Stimulated activated naive CD8-positive, alpha-beta T cell treated with anti-CD3 and anti-CD28 coated beads, Interleukin-15, Interleukin-2, amounts not matched to agents 100 ng/mL and 50 ng/mL, for 24 hours (primary cell): ENCODE data around the gene SLC22A4.

Experiments used
- H3K27ac Mint-ChIP-seq: one replicate; pipeline ENCODE4 v1.8.0; 2021; ENCODE audit warnings: mild to moderate bottlenecking, mixed read lengths
- H3K27me3 Mint-ChIP-seq: one replicate; pipeline ENCODE4 v1.8.0; 2021; ENCODE audit warnings: mixed read lengths
- H3K36me3 Mint-ChIP-seq: one replicate; pipeline ENCODE4 v1.8.0; 2021; ENCODE audit warnings: low read depth, mixed read lengths
- H3K4me1 Mint-ChIP-seq: one replicate; pipeline ENCODE4 v1.8.0; 2021; ENCODE audit warnings: low read depth, mixed read lengths
- H3K4me3 Mint-ChIP-seq: one replicate; pipeline ENCODE4 v1.8.0; 2021; ENCODE audit warnings: mild to moderate bottlenecking, mixed read lengths
- H3K9me3 Mint-ChIP-seq: one replicate; pipeline ENCODE4 v1.8.0; 2021; ENCODE audit warnings: mixed read lengths

SLC22A4 gene

DNA sequence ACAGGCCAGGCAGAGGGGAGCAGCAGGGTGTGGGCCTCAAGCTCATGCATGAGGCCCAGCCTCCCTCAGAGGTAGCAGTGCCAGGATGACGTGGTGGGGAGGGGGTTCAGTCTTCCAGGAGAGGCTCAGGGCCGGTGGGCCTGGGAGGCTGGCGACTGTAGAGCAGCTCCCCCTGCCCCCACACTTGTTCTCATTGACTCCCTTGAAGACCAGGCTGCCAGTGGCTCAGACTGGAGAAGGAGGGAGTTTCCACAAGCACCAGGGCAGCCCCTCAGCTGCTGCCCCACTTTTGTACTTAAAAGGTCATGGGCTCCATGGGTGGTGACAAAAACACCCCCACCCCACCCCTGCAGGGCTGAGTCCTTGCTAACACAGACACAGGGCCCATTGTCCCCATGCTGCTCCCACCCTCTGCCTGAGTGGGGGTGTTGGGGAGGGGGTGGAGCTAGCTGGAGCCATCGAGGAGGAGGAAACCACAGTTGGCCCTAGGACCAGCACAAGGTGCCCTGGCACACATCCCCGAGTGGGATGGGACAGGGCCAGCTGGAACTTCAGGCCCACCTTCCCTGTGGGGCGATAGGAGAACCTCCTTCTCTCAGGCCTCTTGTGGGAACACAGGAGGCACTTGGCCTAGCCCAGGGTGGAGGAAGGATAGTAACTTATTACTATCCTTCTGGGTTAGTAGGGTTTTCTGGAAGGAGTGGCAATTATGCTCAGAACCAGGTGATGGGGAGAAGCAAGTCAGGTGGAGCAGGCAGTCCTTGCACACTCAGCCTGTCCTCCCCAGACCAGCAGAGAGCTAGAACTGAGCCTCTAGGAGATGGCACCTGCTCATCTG lies 26.0 kb upstream of the SLC22A4 start:
- Mint-ChIP-seq H3K4me1 (peaks cover 52% of the 10 kb centered on the region), H3K27ac (peak overlapping the region; percentile 73), H3K4me3 (no peak overlapping the region), H3K36me3 (no peaks in the 10 kb centered on the region), H3K27me3 (peaks cover 4% of the 10 kb centered on the region), H3K9me3 (no peaks in the 10 kb centered on the region)

DNA sequence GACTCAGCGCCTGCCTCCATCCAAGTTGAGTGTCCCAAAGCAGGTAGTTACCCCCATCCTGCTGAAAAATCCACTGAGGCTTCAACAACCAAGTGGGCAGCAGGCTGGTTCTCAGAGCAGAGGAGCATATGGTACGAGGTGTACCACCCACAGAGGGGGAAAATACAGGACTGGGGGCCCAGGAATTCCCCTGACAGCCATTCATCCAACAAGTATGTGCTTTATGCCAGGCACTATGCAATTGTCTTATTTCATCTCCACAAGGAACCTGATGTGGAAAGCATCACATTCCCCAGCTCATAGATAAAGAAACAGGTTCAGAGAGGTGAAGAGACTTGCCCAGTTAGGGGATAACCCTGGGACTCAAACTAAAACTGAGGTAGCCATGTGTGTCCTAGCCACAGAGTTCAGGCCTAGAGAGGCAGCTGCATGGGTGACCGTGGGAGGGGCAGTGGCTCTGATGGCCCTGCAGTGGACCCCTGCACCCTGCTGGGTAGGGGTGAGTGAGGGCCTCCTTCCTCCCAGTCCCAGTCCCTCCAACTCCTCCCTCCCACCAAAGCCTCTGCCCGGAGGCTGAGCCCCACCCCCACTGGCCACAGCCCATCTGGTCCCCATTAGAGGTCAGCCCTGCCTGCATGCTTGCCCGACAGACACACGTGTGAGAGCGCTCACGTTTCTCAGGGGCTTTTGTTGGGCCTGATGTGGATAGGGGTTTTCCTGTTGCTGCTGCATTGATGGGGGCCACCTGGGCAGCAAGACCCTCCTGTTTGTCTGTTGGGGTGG lies 25.2 kb upstream of the SLC22A4 start:
- Mint-ChIP-seq H3K27ac (no peak overlapping the region), H3K4me1 (peaks cover 45% of the 10 kb centered on the region), H3K4me3 (no peak overlapping the region), H3K9me3 (no peaks in the 10 kb centered on the region), H3K27me3 (peaks cover 12% of the 10 kb centered on the region), H3K36me3 (no peaks in the 10 kb centered on the region)

DNA sequence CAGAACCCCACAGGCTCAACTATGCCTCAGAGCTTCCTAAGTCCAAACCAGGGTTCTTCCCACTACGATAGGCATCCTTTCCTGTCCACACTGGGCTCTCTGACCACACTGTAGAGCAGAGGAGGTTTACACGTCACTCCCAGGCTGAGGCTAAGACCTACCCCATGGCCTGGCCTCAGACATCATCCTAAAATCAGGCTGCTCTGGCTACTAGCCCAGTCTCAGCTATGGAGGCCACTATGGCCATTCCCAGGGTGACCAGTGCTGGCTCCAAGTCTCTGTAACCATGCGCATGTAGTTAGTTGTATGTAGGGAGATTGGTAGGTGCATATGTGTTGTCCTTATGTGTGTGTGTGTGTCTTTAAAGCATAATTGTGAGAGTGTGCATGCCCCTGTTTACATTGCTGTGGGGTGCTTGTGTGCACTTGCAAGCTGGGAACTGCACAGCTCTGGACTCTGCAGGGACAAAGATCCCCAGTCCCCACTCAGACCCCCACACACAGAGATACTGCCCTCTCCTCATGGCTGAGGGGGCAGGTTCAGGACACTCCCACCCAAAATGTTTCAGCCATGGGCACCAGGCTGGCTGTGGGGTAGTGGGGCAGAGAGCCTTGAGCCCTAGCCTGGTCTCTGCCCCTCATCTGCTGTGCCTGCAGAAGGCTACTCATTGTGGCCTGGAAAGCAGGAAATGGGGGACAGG lies 24.4 kb upstream of the SLC22A4 start:
- H3K27ac Mint-ChIP-seq, result no peak overlapping the region
- H3K27me3 Mint-ChIP-seq, result peaks cover 13% of the 10 kb centered on the region
- no peaks in the 10 kb centered on the region for H3K36me3 Mint-ChIP-seq
- no peaks in the 10 kb centered on the region for H3K9me3 Mint-ChIP-seq
- peaks cover 37% of the 10 kb centered on the region for H3K4me1 Mint-ChIP-seq
- no peak overlapping the region for H3K4me3 Mint-ChIP-seq

DNA sequence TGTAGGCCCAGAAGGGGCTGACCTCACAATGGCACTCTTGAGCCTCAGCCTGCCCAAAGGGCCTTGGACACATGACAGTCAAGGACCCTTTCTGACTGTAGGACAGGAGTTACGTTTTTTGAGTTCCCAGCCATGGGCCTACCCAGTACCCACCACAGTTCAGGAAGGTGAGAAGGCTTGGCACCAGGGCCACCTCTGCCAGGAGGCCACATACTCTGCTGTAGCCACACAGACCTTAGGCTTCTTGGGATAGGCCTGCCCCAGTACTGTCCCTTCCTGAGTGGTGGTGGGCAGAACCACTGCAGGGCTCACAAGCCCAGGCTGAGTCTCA lies 23.9 kb upstream of the SLC22A4 start:
- H3K4me1 Mint-ChIP-seq, result peaks cover 32% of the 10 kb centered on the region
- no peak overlapping the region for H3K27ac Mint-ChIP-seq
- H3K4me3 Mint-ChIP-seq, result no peak overlapping the region
- no peaks in the 10 kb centered on the region for H3K9me3 Mint-ChIP-seq
- H3K36me3 Mint-ChIP-seq, result no peaks in the 10 kb centered on the region
- H3K27me3 Mint-ChIP-seq, result peaks cover 15% of the 10 kb centered on the region

DNA sequence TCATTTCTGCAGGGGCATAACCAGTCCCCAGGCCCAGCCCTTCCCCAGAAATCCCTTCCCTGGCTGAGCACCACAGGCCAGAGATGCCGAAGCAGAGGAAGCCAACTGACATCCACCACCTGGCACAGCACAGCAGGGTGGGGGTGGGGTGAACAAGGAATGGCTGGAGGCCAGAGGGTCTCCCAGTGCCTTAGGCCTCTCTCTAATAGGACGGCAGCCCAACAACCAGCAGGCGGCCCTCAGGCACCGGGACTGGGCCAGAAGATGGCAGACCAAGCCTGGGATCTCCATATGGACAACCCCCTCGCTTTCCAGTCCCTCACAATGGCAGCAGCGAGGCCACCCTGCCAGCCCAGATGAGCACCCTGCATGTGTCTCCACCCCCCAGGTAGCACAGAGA lies 23.5 kb upstream of the SLC22A4 start:
- H3K9me3 Mint-ChIP-seq, result no peaks in the 10 kb centered on the region
- peaks cover 17% of the 10 kb centered on the region for H3K27me3 Mint-ChIP-seq
- H3K27ac Mint-ChIP-seq, result no peak overlapping the region
- peaks cover 31% of the 10 kb centered on the region for H3K4me1 Mint-ChIP-seq
- H3K4me3 Mint-ChIP-seq, result no peak overlapping the region
- no peaks in the 10 kb centered on the region for H3K36me3 Mint-ChIP-seq

DNA sequence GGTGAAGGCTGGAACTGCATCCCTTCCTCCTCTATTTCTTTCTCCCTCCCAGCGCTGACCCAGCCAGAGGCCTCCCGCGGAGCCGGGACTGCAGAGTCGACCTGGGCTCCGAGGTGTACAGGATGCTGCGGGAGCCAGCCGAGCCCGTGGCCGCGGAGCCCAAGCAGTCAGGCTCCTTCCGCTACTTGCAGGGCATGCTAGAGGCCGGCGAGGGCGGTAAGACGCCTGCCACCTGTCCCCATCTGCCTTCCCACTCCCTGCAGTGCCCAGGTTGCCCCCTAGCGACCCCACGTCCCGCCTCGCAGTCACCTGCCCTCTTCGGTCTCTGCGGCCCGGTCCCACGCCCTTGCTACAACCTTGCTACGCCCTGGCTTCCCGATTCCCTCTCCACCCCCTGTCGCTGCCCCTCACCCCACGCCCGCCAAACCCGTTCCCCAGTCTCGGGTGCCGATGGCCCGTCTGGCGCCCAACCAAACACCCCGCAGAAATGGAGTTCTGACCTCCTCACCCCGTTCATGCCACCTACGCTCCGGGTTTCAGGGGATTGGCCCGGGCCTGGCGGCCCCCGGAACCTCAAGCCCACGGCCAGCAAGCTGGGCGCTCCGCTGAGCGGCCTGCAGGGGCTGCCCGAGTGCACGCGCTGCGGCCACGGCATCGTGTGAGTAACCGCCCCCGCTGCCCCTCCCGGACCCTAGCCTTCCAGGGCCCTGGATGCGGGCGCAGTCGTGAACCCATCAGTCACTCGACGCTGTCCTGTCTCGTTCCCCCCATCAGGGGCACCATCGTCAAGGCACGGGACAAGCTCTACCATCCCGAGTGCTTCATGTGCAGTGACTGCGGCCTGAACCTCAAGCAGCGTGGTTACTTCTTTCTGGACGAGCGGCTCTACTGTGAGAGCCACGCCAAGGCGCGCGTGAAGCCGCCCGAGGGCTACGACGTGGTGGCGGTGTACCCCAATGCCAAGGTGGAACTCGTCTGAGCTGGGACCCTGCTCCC lies 22.6 kb upstream of the SLC22A4 start:
- Mint-ChIP-seq H3K27me3 (peaks cover 17% of the 10 kb centered on the region), H3K4me3 (no peak overlapping the region), H3K36me3 (no peaks in the 10 kb centered on the region), H3K27ac (no peak overlapping the region), H3K9me3 (no peaks in the 10 kb centered on the region), H3K4me1 (peaks cover 31% of the 10 kb centered on the region)

DNA sequence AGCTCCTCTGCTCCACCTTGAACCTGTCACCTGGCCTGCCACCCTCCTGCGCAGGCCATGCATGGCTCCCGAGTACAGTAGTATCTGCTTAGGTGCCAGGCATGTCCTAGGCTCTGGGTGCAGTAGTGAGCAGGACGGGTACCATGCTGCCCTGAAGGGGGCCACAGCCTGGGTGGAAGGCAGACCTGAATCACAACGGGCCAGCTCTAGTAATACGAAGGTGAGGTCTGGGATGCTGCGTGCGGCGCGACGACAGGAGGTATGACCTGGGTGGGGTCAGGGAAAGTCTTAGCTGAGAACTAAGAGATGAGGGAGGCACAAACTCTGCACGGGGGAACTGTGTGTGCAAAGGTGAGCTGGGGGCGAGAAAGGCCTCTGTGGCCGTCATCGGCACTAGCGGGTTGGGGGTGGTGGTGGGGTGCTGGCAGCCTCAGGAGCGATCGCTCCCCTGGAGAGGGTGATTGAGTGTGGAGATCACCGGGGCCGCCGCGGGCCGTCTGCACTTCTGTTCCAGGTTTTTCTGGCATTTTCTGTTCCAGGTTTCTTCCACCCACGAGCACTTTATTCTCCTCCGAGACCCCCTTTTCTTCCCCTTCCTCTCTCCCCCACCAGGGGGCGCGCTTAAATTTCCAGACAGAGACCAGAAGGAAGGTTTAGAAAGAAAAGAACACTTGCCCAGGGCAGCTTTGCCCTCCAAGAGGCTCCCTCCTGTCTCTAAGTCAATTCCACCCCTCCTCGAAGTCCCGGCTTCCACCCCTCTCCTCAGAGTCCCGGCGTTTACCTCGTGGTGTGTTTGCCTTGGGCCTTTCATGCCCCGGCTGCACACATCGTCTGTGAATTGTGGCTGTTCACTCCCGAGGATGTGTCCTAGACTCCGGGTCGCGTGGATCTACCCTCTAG lies 21.6 kb upstream of the SLC22A4 start:
- H3K4me3 Mint-ChIP-seq, result no peak overlapping the region
- peaks cover 28% of the 10 kb centered on the region for H3K4me1 Mint-ChIP-seq
- H3K36me3 Mint-ChIP-seq, result no peaks in the 10 kb centered on the region
- H3K27ac Mint-ChIP-seq, result no peak overlapping the region
- no peaks in the 10 kb centered on the region for H3K9me3 Mint-ChIP-seq
- peaks cover 17% of the 10 kb centered on the region for H3K27me3 Mint-ChIP-seq

DNA sequence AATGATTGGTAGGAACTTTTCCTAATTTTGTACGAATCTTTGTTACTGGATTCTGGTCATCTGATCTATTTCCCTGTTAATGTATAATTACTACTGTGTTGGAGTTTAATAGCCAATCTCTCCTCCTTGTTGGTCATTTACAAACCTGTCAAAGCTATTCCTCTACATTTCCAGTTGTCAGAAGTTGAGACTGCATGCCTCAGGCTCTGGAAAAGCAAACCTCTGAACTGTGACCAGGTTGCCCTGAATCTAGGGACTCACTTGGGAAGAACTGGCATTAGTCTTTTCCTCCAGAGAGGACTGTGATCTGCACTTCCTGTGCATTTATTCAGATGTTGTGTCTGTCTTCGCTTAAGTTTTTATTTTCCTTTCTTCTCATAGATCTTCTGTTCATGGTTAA lies 20.6 kb upstream of the SLC22A4 start:
- no peaks in the 10 kb centered on the region for H3K36me3 Mint-ChIP-seq
- H3K27me3 Mint-ChIP-seq, result peaks cover 17% of the 10 kb centered on the region
- H3K9me3 Mint-ChIP-seq, result no peaks in the 10 kb centered on the region
- no peak overlapping the region for H3K4me3 Mint-ChIP-seq
- H3K27ac Mint-ChIP-seq, result no peak overlapping the region
- H3K4me1 Mint-ChIP-seq, result peaks cover 17% of the 10 kb centered on the region

DNA sequence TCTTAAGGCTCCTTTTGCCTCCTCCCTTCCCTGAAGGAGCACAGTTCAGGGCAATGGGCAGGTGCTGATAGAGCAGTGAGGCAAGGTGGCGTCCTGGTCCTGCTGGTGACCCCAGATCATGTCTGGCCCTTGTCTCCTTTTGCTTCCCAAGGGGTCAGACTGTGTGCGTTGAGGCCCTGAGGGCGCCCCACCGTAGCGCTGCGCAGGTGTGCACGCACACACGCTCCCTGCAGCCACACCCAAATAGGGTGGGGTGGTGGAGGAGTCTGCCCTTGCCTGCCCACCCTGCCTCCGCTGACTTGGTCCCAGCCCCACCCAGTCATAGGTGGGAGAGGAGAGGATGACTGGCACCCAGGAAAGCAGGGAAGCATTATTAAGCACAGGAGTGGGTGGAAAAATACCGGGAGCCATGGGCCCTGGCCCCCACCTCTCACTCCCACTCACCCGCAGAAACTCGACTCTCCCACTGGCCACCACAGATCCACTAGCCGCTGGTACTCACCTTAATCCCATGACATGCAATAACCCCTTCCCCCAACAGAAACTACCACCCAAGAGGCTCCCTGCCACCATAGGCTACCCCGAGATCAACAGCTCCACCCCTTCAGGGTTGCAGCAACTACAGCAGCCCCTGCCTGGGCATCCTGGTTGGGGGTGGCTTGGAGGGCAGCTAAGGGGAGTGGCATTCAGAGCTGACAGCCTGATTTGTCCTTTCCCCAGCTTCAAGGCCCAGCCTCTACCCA lies 20.0 kb upstream of the SLC22A4 start:
- Mint-ChIP-seq H3K27me3 (peaks cover 17% of the 10 kb centered on the region), H3K4me3 (no peak overlapping the region), H3K4me1 (peaks cover 11% of the 10 kb centered on the region), H3K9me3 (no peaks in the 10 kb centered on the region), H3K27ac (no peak overlapping the region), H3K36me3 (no peaks in the 10 kb centered on the region)

DNA sequence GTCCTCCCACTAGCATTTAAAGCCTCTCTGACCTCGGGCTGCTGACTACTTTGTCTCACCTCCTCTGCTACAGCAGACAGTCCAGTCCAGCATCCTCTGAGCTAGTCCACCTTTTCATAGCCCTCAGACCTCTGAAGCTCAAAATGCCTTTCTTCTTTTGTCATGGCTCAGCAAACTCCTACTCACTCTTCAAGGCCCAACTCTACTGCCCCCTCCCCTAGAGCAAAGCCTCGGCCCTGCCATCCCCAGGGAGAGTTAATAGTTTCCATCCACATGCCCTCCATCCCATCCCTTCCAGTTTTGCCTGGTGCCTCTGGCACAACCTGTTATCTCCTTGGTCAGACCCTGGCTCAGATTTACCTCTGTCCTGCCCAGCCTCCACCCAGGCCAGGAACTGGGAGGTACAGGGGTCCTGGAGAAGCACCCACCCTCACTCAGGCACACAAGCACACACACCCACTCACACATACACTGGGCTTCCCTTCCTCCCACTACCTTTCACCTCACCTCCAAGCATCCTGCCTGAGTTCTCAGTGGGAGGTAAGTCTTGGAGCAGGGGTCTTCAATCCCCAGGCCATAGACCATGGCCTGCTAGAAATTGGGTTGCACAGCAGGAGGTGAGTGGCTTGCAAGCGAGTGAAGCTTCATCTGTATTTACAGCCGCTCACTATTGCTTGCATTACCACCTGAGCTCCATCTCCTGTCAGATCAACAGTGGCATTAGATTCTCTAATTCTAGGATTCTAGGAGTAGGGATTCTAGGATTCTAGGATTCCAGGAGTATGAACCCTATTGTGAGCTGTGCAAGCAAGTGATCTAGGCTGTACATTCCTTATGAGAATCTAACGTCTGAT lies 18.6 kb upstream of the SLC22A4 start:
- Mint-ChIP-seq H3K4me3 (no peak overlapping the region), H3K4me1 (peaks cover 10% of the 10 kb centered on the region), H3K27ac (no peak overlapping the region), H3K27me3 (peaks cover 17% of the 10 kb centered on the region), H3K36me3 (no peaks in the 10 kb centered on the region), H3K9me3 (no peaks in the 10 kb centered on the region)

DNA sequence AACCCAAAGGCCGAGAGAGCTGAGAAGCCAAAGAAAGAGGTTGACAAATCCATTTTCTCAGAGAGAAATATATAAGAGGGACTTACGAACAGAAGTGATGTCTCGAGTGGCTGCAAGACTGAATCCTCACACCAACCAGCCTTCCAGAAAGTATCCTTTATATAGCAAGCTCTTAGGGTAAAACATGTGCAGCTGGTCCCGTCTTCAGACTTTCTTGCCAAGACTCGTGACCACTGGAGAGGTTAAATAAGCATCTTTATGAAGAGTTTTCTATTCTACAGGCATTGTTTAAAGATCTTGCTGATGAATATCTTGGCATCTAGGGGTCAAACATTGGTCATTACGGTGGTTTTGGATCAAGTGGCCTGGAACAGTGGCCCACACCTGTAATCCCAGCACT lies 16.9 kb upstream of the SLC22A4 start:
- Mint-ChIP-seq H3K9me3 (no peaks in the 10 kb centered on the region), H3K4me1 (peaks cover 8% of the 10 kb centered on the region), H3K4me3 (no peak overlapping the region), H3K27ac (no peak overlapping the region), H3K27me3 (peaks cover 17% of the 10 kb centered on the region), H3K36me3 (no peaks in the 10 kb centered on the region)
